HEK293 (cell line): ENCODE results near the gene TBC1D22A.

Source experiments
- CTCF ChIA-PET: fragments of 350-600 bp; formaldehyde crosslinking; extraction: SDS; loops from one replicate; lab custom pipeline; 2021; ENCODE audit warnings: antibody characterized with exemption; lab: Yijun Ruan, JAX
- POLR2A ChIA-PET: fragments of 300-600 bp; formaldehyde crosslinking; extraction: SDS; loops from one replicate; lab custom pipeline; 2020; ENCODE audit warnings: antibody characterized with exemption, inconsistent platforms; lab: Yijun Ruan, JAX
- H3K27ac ChIP-seq: fragments of 200-500 bp; sonication (Bioruptor generic); 2 replicates; pipeline ENCODE4 v1.5.1; 2014; ENCODE audit warnings: low read depth, low read length, control low read depth, inconsistent platforms; ENCODE audit errors: extremely low read depth
- H3K36me3 ChIP-seq, 2 experiments: fragments of 200-500 bp in 1 of 2; sonication (Bioruptor generic) in 1 of 2; 1 replicate in 1 of 2; 2 replicates in 1 of 2; pipeline ENCODE4 v1.5.1; 2014 to 2017; ENCODE audit warnings: inconsistent platforms in 2 of 2, low read length in 2 of 2; ENCODE audit not compliant: control insufficient read depth in 2 of 2, insufficient read depth in 1 of 2
- H3K4me1 ChIP-seq: fragments of 200-500 bp; sonication (Bioruptor generic); 2 replicates; pipeline ENCODE4 v1.5.1; 2014; ENCODE audit warnings: mild to moderate bottlenecking, low read length, inconsistent platforms; ENCODE audit not compliant: control insufficient read depth, insufficient read depth
- H3K4me3 ChIP-seq: 2 replicates; pipeline ENCODE4 v1.5.1; 2011; ENCODE audit warnings: low read depth, mild to moderate bottlenecking, control low read depth, low read length, moderate library complexity
- H3K9me3 ChIP-seq: fragments of 200-500 bp; sonication (Bioruptor generic); 2 replicates; pipeline ENCODE4 v1.5.1; 2014; ENCODE audit warnings: low read depth, low read length, inconsistent platforms; ENCODE audit not compliant: control insufficient read depth, insufficient read depth
- BCL11A ChIP-seq: fragments of 450-650 bp; formaldehyde crosslinking; IDR thresholded peaks from 2 replicates; pipeline ENCODE4 v1.5.1; 2016; ENCODE audit warnings: low read depth, missing biosample characterization, missing genetic modification characterization
- GLIS2 ChIP-seq: fragments of 450-650 bp; formaldehyde crosslinking; IDR thresholded peaks from 2 replicates; pipeline ENCODE4 v1.5.1; 2016; ENCODE audit warnings: missing biosample characterization, missing genetic modification characterization
- HIC1 ChIP-seq: fragments of 450-650 bp; formaldehyde crosslinking; IDR thresholded peaks from 2 replicates; pipeline ENCODE4 v1.5.1; 2016; ENCODE audit warnings: missing biosample characterization, missing genetic modification characterization
- MYNN ChIP-seq: fragments of 450-650 bp; formaldehyde crosslinking; IDR thresholded peaks from 2 replicates; pipeline ENCODE4 v1.5.1; 2016; ENCODE audit warnings: missing biosample characterization, missing genetic modification characterization, borderline replicate concordance
- ZBTB11 ChIP-seq: fragments of 450-650 bp; formaldehyde crosslinking; conservative IDR thresholded peaks from 2 replicates; pipeline ENCODE4 v1.5.1; 2016; ENCODE audit warnings: low read depth, missing biosample characterization, missing genetic modification characterization
- ZNF169 ChIP-seq: fragments of 450-650 bp; formaldehyde crosslinking; IDR thresholded peaks from 2 replicates; pipeline ENCODE4 v1.5.1; 2016; ENCODE audit warnings: missing biosample characterization, missing genetic modification characterization
- ZNF211 ChIP-seq: fragments of 450-650 bp; formaldehyde crosslinking; IDR thresholded peaks from 2 replicates; pipeline ENCODE4 v1.5.1; 2016; ENCODE audit warnings: low read depth, missing biosample characterization, missing genetic modification characterization
- ZNF354C ChIP-seq: fragments of 450-650 bp; formaldehyde crosslinking; IDR thresholded peaks from 2 replicates; pipeline ENCODE4 v1.5.1; 2016; ENCODE audit warnings: missing biosample characterization, missing genetic modification characterization, low read depth, borderline replicate concordance
- ZNF37A ChIP-seq: fragments of 450-650 bp; IDR thresholded peaks from 2 replicates; pipeline ENCODE4 v1.5.1; 2018; ENCODE audit warnings: missing biosample characterization, missing genetic modification characterization
- ZNF518A ChIP-seq: fragments of 450-650 bp; formaldehyde crosslinking; conservative IDR thresholded peaks from 2 replicates; pipeline ENCODE4 v1.5.1; 2016; ENCODE audit warnings: low read depth, missing biosample characterization, missing genetic modification characterization
- TF ChIP-seq, protein P1 (sequence below): fragments of 450-650 bp; formaldehyde crosslinking; IDR thresholded peaks from 2 replicates; pipeline ENCODE4 v1.5.1; 2016; ENCODE audit warnings: missing biosample characterization, missing genetic modification characterization
- TF ChIP-seq, protein P2 (sequence below): fragments of 450-650 bp; formaldehyde crosslinking; IDR thresholded peaks from 2 replicates; pipeline ENCODE4 v1.5.1; 2016; ENCODE audit warnings: missing biosample characterization, missing genetic modification characterization

TBC1D22A gene

DNA sequence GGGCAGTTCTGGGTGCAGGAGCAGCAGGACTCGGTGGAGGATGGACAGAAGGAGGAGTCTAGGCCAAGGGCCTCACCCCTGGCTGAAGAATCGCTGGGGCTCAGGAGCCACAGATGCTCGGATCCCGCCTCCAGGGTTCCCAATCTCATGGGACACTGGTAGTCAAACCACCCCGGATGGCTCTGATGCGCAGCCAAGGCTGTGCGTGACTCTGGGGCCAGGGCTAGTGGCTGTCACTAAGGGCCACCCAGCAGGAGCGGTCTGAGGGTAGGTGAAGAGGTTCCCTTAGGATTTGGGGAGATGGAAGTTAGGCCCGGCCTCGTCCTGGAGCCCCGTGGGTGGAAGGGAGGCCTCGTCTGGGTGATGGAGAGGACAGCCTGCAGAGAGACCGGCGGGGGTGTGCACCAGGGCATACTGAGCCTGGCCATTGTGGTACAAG is 300.6 kb downstream of the TBC1D22A start (continued):
- no peak for TF ChIP-seq HIC1
- TF ChIP-seq ZNF169 (tag by site-specific recombination) = no peak
- TF ChIP-seq MYNN (tag by site-specific recombination) = no peak
- TF ChIP-seq GLIS2 (tag by site-specific recombination) = no peak

DNA sequence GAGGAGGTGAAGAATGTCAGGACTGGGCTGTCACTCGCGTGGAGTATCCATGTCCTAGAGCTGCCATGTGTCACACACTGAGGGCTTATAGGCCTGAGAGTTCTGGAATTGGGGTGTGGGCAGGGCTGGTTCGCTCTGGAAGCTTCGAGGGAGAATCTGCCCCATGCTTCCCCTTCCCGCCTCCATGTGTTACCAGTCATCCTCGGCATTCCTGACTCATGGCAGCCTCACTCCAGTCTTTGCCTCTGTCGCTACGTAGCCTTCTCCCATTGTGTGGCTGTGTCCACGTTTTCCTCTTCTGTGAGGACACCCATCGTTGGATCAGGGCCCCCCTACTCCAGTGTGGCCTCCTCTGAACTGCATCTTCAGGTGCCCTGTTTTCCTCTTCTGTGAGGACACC is 301.2 kb downstream of the TBC1D22A start:
- CTCF ChIA-PET = no interaction called here
- Histone ChIP-seq H3K4me1 (no peaks in the 10 kb centered on the region), H3K27ac (no peak overlapping the region), H3K36me3 (peaks cover 0 to 7% of the 10 kb centered on the region in 2 experiments; a peak in 2 of 3 replicates), H3K4me3 (no peak overlapping the region), H3K9me3 (no peaks in the 10 kb centered on the region)
- POLR2A ChIA-PET = no interaction called here
- no peak for TF ChIP-seq ZNF37A (tag by site-specific recombination)
- TF ChIP-seq BCL11A (tag by site-specific recombination) = no peak
- TF ChIP-seq, protein P1, sequence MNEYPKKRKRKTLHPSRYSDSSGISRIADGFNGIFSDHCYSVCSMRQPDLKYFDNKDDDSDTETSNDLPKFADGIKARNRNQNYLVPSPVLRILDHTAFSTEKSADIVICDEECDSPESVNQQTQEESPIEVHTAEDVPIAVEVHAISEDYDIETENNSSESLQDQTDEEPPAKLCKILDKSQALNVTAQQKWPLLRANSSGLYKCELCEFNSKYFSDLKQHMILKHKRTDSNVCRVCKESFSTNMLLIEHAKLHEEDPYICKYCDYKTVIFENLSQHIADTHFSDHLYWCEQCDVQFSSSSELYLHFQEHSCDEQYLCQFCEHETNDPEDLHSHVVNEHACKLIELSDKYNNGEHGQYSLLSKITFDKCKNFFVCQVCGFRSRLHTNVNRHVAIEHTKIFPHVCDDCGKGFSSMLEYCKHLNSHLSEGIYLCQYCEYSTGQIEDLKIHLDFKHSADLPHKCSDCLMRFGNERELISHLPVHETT (tag by site-specific recombination) = no peak
- no peak for TF ChIP-seq ZNF354C (tag by site-specific recombination)
- TF ChIP-seq ZNF211 = no peak
- TF ChIP-seq, protein P2, sequence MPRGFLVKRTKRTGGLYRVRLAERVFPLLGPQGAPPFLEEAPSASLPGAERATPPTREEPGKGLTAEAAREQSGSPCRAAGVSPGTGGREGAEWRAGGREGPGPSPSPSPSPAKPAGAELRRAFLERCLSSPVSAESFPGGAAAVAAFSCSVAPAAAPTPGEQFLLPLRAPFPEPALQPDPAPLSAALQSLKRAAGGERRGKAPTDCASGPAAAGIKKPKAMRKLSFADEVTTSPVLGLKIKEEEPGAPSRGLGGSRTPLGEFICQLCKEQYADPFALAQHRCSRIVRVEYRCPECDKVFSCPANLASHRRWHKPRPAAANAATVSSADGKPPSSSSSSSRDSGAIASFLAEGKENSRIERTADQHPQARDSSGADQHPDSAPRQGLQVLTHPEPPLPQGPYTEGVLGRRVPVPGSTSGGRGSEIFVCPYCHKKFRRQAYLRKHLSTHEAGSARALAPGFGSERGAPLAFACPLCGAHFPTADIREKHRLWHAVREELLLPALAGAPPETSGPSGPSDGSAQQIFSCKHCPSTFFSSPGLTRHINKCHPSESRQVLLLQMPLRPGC (tag by site-specific recombination) = no peak
- no peak for TF ChIP-seq ZBTB11 (tag by site-specific recombination)
- TF ChIP-seq ZNF518A (tag by site-specific recombination) = no peak
- TF ChIP-seq, all 188 proteins: peak for 0
